HCT116 (cell line): ENCODE results near the gene HDGFL1. TPM values are rescaled to one million over a fixed set of nuclear protein-coding genes. Genes with fewer than 3 reads are reported as not detected.

Source experiments
- ATAC-seq: fragments of 200-7000 bp; cut with Tn5 transposase; 2 replicates; pipeline ENCODE4 v1.9.1; 2020; ENCODE audit warnings: mild to moderate bottlenecking, moderate library complexity
- BruUV-seq: library from RNA; stranded (reverse); fragments of 400-500 nt; replicated peaks from 2 replicates; lab custom pipeline; 2021; lab: Mats Ljungman, UMichigan
- CTCF ChIA-PET: fragments of 300-600 bp; sonication (Branson Sonifier 250); formaldehyde crosslinking; loops from one replicate; lab custom pipeline; 2021; ENCODE audit warnings: antibody characterized with exemption; lab: Charles Lee
- POLR2A ChIA-PET: fragments of 300-600, 350-600 bp; sonication (Branson Sonifier 250); formaldehyde crosslinking; loops from one replicate; lab custom pipeline; 2021; ENCODE audit warnings: antibody characterized with exemption; lab: Charles Lee
- RAD21 ChIA-PET, 2 experiments: fragments of 300-600 bp; sonication (Branson Sonifier 250); formaldehyde crosslinking; loops; one replicate each; lab custom pipeline; 2023; ENCODE audit warnings: low total read pairs in 2 of 2; ENCODE audit not compliant: uncharacterized antibody in 2 of 2, unreplicated experiment in 2 of 2, low non-redundant PET in 1 of 2; lab: Charles Lee
- DNase-seq: peaks from one replicate; pipeline ENCODE4 v3.0.0-alpha.2; 2010; ENCODE audit warnings: low read depth, low spot score
- H2AFZ ChIP-seq: fragments of 200-600 bp; shearing (Covaris generic), sonication (generic); 2 replicates; pipeline ENCODE4 v1.6.1; 2017; ENCODE audit warnings: low read depth, mixed run types, mixed read lengths, antibody characterized with exemption, low read length; ENCODE audit not compliant: poor library complexity, severe bottlenecking
- H3K27ac ChIP-seq: 2 replicates; pipeline ENCODE4 v1.5.1; 2012; ENCODE audit warnings: low read depth, low read length
- H3K27me3 ChIP-seq: fragments of 200-600 bp; sonication (generic); 2 replicates; pipeline ENCODE4 v1.6.1; 2016; ENCODE audit warnings: mixed run types, low read length, mixed read lengths; ENCODE audit not compliant: insufficient read depth
- H3K36me3 ChIP-seq, 2 experiments: fragments of 200-500 bp in 1 of 2; fragments of 200-600 bp in 1 of 2; sonication (Bioruptor generic) in 1 of 2; sonication (generic) in 1 of 2; 2 replicates each; pipeline versions ENCODE4 v1.5.1 to v1.6.1; 2014 to 2016; ENCODE audit warnings: low read length in 2 of 2, inconsistent platforms in 1 of 2, mixed read lengths in 1 of 2, mixed run types in 1 of 2; ENCODE audit not compliant: insufficient read depth in 2 of 2, control insufficient read depth in 1 of 2
- H3K4me1 ChIP-seq, 2 experiments: fragments of 200-600 bp in 1 of 2; sonication (generic) in 1 of 2; 2 replicates each; pipeline versions ENCODE4 v1.5.1 to v1.6.1; 2012 to 2017; ENCODE audit warnings: low read length in 2 of 2, inconsistent platforms in 1 of 2, mild to moderate bottlenecking in 1 of 2, mixed read lengths in 1 of 2, mixed run types in 1 of 2, moderate library complexity in 1 of 2; ENCODE audit not compliant: insufficient read depth in 2 of 2, control insufficient read depth in 1 of 2
- H3K4me2 ChIP-seq: fragments of 200-600 bp; sonication (generic); 2 replicates; pipeline ENCODE4 v1.6.1; 2017; ENCODE audit warnings: mixed run types, low read length, mixed read lengths
- H3K4me3 ChIP-seq, 2 experiments: fragments of 200-600 bp in 1 of 2; sonication (generic) in 1 of 2; replicated peaks in 1 of 2; 2 replicates each; pipeline ENCODE4 v1.5.1; 2011 to 2016; ENCODE audit warnings: low read length in 2 of 2, control low read depth in 1 of 2, low read depth in 1 of 2, mild to moderate bottlenecking in 1 of 2, mixed read lengths in 1 of 2, mixed run types in 1 of 2
- H3K79me2 ChIP-seq: fragments of 200-600 bp; sonication (generic); 2 replicates; pipeline ENCODE4 v1.6.1; 2017; ENCODE audit warnings: mild to moderate bottlenecking, mixed run types, low read length, moderate library complexity, mixed read lengths; ENCODE audit not compliant: insufficient read depth
- H3K9ac ChIP-seq: fragments of 200-600 bp; sonication (generic); 2 replicates; pipeline ENCODE4 v1.6.1; 2016; ENCODE audit warnings: low read length, mixed read lengths
- H3K9me2 ChIP-seq: fragments of 200-600 bp; sonication (generic), shearing (Covaris generic); 2 replicates; pipeline ENCODE4 v1.6.1; 2017; ENCODE audit warnings: mixed run types, mild to moderate bottlenecking, moderate library complexity; ENCODE audit not compliant: insufficient read depth
- H3K9me3 ChIP-seq, 2 experiments: fragments of 200-500 bp in 1 of 2; fragments of 200-600 bp in 1 of 2; sonication (Bioruptor generic) in 1 of 2; sonication (generic) in 1 of 2; 2 replicates each; pipeline ENCODE4 v1.6.1; 2014 to 2017; ENCODE audit warnings: low read length in 2 of 2, mixed read lengths in 2 of 2, inconsistent platforms in 1 of 2, low read depth in 1 of 2, mild to moderate bottlenecking in 1 of 2, mixed run types in 1 of 2, moderate library complexity in 1 of 2; ENCODE audit not compliant: control insufficient read depth in 1 of 2, insufficient read depth in 1 of 2
- H4K20me1 ChIP-seq: fragments of 200-600 bp; sonication (generic), shearing (Covaris generic); 2 replicates; pipeline ENCODE4 v1.6.1; 2017; ENCODE audit warnings: mixed run types, mild to moderate bottlenecking, moderate library complexity; ENCODE audit not compliant: insufficient read depth
- CBX3 ChIP-seq: IDR thresholded peaks from 2 replicates; pipeline ENCODE4 v1.6.1; 2012; ENCODE audit warnings: low read depth
- ELF1 ChIP-seq: IDR thresholded peaks from 2 replicates; pipeline ENCODE4 v1.6.1; 2012; ENCODE audit warnings: low read depth, borderline replicate concordance
- JUND ChIP-seq: IDR thresholded peaks from 2 replicates; pipeline ENCODE4 v1.6.1; 2012
- RAD21 ChIP-seq: IDR thresholded peaks from 2 replicates; pipeline ENCODE4 v1.6.1; 2012; ENCODE audit warnings: low read depth, mild to moderate bottlenecking
- SRF ChIP-seq: IDR thresholded peaks from 2 replicates; pipeline ENCODE4 v1.6.1; 2012; ENCODE audit warnings: low read depth
- ZNF274 ChIP-seq: fragments of 200-500 bp; sonication (Bioruptor generic); IDR thresholded peaks from 2 replicates; pipeline ENCODE4 v1.6.1; 2014; ENCODE audit warnings: mild to moderate bottlenecking, low read depth, low read length, inconsistent platforms
- intact Hi-C: fragments of 100-400 bp; cut with micrococcal nuclease; formaldehyde crosslinking; loops from 2 replicates; pipeline ENCODE4 v1.10.0; 2022
- total RNA-seq: library from RNA; stranded (reverse); gene quantifications from one replicate; pipeline ENCODE4 v1.2.1, GENCODE V29; 2021; ENCODE audit not compliant: unreplicated experiment
- TF ChIP-seq, protein P1 (sequence below): IDR thresholded peaks from 2 replicates; pipeline ENCODE4 v1.6.1; 2012; ENCODE audit warnings: low read depth
- TF ChIP-seq, protein P2 (sequence below): IDR thresholded peaks from 2 replicates; pipeline ENCODE4 v1.6.1; 2012
- TF ChIP-seq, protein P3 (sequence below): IDR thresholded peaks from 2 replicates; pipeline ENCODE4 v1.6.1; 2011; ENCODE audit warnings: mild to moderate bottlenecking, low read length, moderate library complexity; ENCODE audit not compliant: insufficient replicate concordance; ENCODE audit errors: extremely low read depth
- TF ChIP-seq, protein P4 (sequence below), 3 experiments: fragments of 200-600 bp in 1 of 3; sonication (generic) in 1 of 3; IDR thresholded peaks in 2 of 3; conservative IDR thresholded peaks in 1 of 3; 2 replicates each; pipeline ENCODE4 v1.5.1; 2012 to 2017; ENCODE audit warnings: low read depth in 2 of 3, low read length in 2 of 3, antibody characterized with exemption in 1 of 3, borderline replicate concordance in 1 of 3, control low read depth in 1 of 3, mild to moderate bottlenecking in 1 of 3, mixed read lengths in 1 of 3, mixed run types in 1 of 3, moderate library complexity in 1 of 3; ENCODE audit not compliant: insufficient read depth in 1 of 3

HDGFL1 gene
- total RNA-seq, 1 experiment from 2014 or later, result not detected

DNA sequence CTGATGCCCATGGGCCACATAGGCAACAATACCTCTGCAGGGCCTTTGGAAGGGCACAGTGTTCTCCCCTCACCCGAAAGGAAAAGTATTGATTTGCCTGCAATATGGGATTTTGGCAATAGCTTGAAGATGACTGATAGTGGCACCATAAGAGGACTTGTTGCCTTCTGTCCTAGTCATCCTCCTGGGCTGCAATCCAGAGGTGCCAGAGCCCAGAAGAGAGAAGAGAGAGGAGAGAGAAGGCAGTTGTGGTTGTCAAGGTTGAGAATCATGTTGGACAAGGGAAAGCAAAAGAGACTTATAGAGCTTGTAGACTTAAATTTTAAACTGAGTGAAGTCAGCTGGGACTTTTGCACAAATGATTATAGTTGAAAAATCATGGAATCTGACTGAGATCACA lies 14.6 kb downstream of the HDGFL1 start:
- Histone ChIP-seq H3K27me3 (no peaks in the 10 kb centered on the region), H3K4me3 (no peak overlapping the region), H3K9ac (no peak overlapping the region), H3K4me1 (no peaks in the 10 kb centered on the region), H4K20me1 (no peaks in the 10 kb centered on the region), H3K27ac (no peak overlapping the region), H2AFZ (no peak overlapping the region), H3K9me3 (no peaks in the 10 kb centered on the region), H3K9me2 (no peaks in the 10 kb centered on the region), H3K36me3 (no peaks in the 10 kb centered on the region), H3K4me2 (no peak overlapping the region), H3K79me2 (no peaks in the 10 kb centered on the region)
- CTCF ChIA-PET, result no interaction called here
- intact Hi-C loops, result no loop called here
- POLR2A ChIA-PET, result no interaction called here
- TF ChIP-seq ZNF274 (no peak), JUND (no peak)
- ATAC-seq, result no peak
- no peak for DNase-seq
- RAD21 ChIA-PET, result no interaction called here
- BruUV-seq, result no TSS peak

DNA sequence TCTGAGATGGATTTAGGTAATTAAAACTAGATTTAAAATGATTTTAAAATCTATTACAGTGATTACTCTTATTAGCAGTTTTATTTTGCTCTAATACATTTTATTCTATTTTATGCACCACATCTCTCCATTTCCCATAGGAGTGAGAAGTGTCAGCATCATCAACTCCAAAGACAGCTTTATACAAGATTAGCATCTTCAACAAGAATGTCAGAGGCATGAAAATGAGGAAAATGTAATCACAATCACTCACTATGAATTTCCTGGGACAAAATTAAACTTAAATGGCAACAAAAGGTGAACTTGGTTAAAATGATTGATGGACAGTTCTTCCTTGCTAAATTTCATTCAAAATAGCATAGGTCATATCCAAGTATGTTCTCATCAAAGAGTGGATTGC lies 19.8 kb downstream of the HDGFL1 start:
- Histone ChIP-seq H3K4me3 (no peak overlapping the region), H3K4me1 (no peaks in the 10 kb centered on the region), H3K9me3 (no peaks in the 10 kb centered on the region), H3K4me2 (no peak overlapping the region), H4K20me1 (no peaks in the 10 kb centered on the region), H3K27ac (no peak overlapping the region)
- ATAC-seq, result no peak
- RAD21 ChIA-PET, result no interaction called here
- POLR2A ChIA-PET, result no interaction called here
- CTCF ChIA-PET, result no interaction called here
- TF ChIP-seq RAD21 (no peak), SRF (no peak), ELF1 (no peak), CBX3 (no peak)
- TF ChIP-seq, protein P1, sequence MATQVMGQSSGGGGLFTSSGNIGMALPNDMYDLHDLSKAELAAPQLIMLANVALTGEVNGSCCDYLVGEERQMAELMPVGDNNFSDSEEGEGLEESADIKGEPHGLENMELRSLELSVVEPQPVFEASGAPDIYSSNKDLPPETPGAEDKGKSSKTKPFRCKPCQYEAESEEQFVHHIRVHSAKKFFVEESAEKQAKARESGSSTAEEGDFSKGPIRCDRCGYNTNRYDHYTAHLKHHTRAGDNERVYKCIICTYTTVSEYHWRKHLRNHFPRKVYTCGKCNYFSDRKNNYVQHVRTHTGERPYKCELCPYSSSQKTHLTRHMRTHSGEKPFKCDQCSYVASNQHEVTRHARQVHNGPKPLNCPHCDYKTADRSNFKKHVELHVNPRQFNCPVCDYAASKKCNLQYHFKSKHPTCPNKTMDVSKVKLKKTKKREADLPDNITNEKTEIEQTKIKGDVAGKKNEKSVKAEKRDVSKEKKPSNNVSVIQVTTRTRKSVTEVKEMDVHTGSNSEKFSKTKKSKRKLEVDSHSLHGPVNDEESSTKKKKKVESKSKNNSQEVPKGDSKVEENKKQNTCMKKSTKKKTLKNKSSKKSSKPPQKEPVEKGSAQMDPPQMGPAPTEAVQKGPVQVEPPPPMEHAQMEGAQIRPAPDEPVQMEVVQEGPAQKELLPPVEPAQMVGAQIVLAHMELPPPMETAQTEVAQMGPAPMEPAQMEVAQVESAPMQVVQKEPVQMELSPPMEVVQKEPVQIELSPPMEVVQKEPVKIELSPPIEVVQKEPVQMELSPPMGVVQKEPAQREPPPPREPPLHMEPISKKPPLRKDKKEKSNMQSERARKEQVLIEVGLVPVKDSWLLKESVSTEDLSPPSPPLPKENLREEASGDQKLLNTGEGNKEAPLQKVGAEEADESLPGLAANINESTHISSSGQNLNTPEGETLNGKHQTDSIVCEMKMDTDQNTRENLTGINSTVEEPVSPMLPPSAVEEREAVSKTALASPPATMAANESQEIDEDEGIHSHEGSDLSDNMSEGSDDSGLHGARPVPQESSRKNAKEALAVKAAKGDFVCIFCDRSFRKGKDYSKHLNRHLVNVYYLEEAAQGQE, result no peak
- TF ChIP-seq, protein P2, sequence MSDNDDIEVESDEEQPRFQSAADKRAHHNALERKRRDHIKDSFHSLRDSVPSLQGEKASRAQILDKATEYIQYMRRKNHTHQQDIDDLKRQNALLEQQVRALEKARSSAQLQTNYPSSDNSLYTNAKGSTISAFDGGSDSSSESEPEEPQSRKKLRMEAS, result no peak
- TF ChIP-seq, protein P3, sequence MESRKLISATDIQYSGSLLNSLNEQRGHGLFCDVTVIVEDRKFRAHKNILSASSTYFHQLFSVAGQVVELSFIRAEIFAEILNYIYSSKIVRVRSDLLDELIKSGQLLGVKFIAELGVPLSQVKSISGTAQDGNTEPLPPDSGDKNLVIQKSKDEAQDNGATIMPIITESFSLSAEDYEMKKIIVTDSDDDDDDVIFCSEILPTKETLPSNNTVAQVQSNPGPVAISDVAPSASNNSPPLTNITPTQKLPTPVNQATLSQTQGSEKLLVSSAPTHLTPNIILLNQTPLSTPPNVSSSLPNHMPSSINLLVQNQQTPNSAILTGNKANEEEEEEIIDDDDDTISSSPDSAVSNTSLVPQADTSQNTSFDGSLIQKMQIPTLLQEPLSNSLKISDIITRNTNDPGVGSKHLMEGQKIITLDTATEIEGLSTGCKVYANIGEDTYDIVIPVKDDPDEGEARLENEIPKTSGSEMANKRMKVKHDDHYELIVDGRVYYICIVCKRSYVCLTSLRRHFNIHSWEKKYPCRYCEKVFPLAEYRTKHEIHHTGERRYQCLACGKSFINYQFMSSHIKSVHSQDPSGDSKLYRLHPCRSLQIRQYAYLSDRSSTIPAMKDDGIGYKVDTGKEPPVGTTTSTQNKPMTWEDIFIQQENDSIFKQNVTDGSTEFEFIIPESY, result no peak
- TF ChIP-seq, protein P4, sequence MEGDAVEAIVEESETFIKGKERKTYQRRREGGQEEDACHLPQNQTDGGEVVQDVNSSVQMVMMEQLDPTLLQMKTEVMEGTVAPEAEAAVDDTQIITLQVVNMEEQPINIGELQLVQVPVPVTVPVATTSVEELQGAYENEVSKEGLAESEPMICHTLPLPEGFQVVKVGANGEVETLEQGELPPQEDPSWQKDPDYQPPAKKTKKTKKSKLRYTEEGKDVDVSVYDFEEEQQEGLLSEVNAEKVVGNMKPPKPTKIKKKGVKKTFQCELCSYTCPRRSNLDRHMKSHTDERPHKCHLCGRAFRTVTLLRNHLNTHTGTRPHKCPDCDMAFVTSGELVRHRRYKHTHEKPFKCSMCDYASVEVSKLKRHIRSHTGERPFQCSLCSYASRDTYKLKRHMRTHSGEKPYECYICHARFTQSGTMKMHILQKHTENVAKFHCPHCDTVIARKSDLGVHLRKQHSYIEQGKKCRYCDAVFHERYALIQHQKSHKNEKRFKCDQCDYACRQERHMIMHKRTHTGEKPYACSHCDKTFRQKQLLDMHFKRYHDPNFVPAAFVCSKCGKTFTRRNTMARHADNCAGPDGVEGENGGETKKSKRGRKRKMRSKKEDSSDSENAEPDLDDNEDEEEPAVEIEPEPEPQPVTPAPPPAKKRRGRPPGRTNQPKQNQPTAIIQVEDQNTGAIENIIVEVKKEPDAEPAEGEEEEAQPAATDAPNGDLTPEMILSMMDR (IDR thresholded peaks at IDR 0.05 in 2 of 3, conservative IDR thresholded peaks at IDR 0.05 in 1 of 3; ENCODE audit: borderline replicate concordance in 1 of 3, insufficient read depth in 1 of 3, low read depth in 2 of 3, low read length in 2 of 3), result no peak
- TF ChIP-seq, all 23 proteins: peak for 0
- no peak overlapping the region for H2AFZ ChIP-seq
- no peak overlapping the region for H3K9ac ChIP-seq
- H3K9me2 ChIP-seq, result no peaks in the 10 kb centered on the region
- no peaks in the 10 kb centered on the region for H3K36me3 ChIP-seq
- no TSS peak for BruUV-seq
- H3K27me3 ChIP-seq, result no peaks in the 10 kb centered on the region
- H3K79me2 ChIP-seq, result no peaks in the 10 kb centered on the region
- intact Hi-C loops, result no loop called here
- DNase-seq, result no peak
